Bronchial epithelial cell (primary cell): Measurements from ENCODE around the gene ANKRD26. TPM values are rescaled to one million over a fixed set of nuclear protein-coding genes. Genes with fewer than 3 reads are reported as not detected.

Experiments
- DNase-seq: peaks from one replicate; pipeline ENCODE4 v3.0.0-alpha.2; 2010; ENCODE audit warnings: low read depth
- FAIRE-seq: peaks from 2 replicates; lab custom pipeline; 2011; peaks lifted over from hg19 to GRCh38; lab: Jason Lieb, UNC
- H3K27me3 ChIP-seq: 2 replicates; pipeline ENCODE4 v1.5.1; 2011; ENCODE audit warnings: low read length; ENCODE audit not compliant: control insufficient read depth, insufficient read depth
- H3K36me3 ChIP-seq: 2 replicates; pipeline ENCODE4 v1.5.1; 2011; ENCODE audit warnings: low read length; ENCODE audit not compliant: control insufficient read depth, insufficient read depth
- H3K4me3 ChIP-seq: 2 replicates; pipeline ENCODE4 v1.5.1; 2011; ENCODE audit warnings: mild to moderate bottlenecking, low read depth, low read length, control low read depth
- CTCF ChIP-seq: IDR thresholded peaks from 2 replicates; pipeline ENCODE4 v1.5.1; 2011; ENCODE audit warnings: mild to moderate bottlenecking, moderate library complexity, low read length, control low read depth, inconsistent platforms; ENCODE audit not compliant: insufficient read depth, severe bottlenecking
- total RNA-seq: library from RNA; depleted of rRNA; stranded (reverse); fragments of >200 nt; gene quantifications from 2 replicates; pipeline ENCODE4 v1.2.1, GENCODE V29; 2014

The ANKRD26 gene
- total RNA-seq, 1 donor from 2014 or later = 2.9 TPM

- Histone ChIP-seq H3K4me3 (no peak overlapping the region), H3K36me3 (no peaks in the 10 kb centered on the region), H3K27me3 (no peaks in the 10 kb centered on the region)
- DNase-seq = no peak
- no peak for TF ChIP-seq CTCF
- no peak for FAIRE-seq
Measured at GRCh38 chr10:26959841-26960240, 140.5 kb downstream of the ANKRD26 start.

Other genes with a start within 250 kb of the ANKRD26 start
- gene ABI1, start 239.5 kb downstream of the ANKRD26 start, total RNA-seq = 61.1 and 81.0 TPM in 2 replicates
- 116 and 154 TPM in 2 replicates for gene YME1L1, start 53.9 kb upstream of the ANKRD26 start, total RNA-seq
- 9.5 and 10.0 TPM in 2 replicates for gene MASTL, start 54.9 kb upstream of the ANKRD26 start, total RNA-seq
- gene ACBD5, start 140.3 kb upstream of the ANKRD26 start, total RNA-seq = 18.2 and 23.9 TPM in 2 replicates